Activated naive CD4-positive, alpha-beta T cell treated with Interleukin-2 at 50 U/mL for 16 hours (primary cell): Measurements from ENCODE around the gene TFAP2A.

Experiments used
- DNase-seq: peaks from one replicate; pipeline ENCODE4 v3.0.0-alpha.2; 2020

Gene TFAP2A

DNA sequence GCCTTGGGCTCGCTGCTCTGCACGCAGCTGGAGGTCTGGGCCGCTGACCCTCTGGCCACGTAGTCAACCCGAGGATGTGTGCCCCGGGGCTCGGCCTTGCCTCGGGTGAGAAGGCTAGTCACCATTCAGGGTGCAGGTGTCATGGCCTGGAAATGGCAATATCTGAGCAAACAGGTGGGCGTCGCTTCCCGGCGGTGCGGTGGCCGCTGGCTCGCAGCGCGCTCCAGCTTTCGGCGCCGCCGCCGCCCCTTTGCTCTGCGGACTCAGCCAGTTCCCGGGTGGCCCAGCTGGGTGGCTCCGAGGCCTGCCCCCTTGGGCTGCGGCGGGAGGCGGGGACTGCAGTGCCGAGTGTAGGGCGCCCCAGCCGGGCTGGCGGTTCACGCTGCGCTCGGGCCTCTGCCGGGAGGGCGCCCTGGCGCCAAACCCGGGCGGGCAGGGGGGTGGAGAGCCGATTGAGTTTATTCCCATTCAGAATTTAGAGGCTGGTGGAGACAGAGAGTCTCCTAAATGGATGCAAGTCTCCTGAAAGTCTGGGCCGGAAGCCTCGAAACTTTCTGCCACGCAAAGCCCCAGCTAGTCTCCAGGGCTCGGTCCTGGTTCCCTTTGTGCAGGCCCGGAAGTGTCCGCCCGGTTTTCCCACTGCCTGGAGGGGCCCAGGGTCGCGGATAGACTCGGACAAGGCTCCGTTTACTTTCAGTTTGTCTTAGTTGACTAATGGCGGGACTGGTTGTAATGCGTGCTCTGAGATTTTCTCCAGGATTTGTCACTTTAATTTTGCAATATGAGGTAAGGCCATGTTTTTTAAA is 11.3 kb upstream of the TFAP2A start:
- DNase-seq: no peak

DNA sequence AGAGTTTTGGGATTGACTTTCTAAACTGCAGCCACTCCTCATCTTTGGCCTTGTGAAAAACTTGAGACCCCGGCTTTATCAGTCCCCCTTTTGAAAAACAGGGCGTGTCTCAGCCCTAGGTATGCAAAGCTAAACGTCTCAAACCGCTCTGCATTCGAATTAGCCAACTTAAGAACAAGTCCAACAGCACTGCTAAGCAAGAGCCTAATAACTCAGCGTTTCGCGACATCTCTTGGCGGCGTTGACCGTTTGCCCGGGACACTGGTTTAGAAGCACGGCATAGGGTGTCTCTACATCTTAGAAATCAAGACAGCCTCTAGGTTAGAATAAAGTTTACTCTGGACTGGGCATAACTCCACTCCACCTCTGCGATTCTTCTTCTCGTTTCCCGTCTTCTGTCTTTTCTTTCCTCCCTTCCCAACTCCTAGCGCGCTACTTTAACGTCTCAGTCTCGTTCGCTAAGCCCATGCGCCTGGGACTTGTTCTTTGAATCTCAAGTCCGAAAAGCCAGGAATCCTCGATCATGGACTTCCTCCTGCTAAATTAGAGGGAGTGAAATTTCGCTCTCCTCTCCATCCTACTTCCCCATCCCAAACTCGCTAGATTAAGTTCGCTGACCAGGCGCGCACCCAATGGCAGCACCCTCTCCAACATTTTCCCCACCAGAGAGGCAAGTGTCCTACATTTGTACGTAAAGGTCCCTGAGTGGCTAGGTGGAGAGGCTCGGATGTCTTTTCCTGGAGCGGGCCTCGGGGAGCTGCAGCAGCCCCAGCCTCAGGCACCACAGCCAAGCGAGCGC is 10.5 kb upstream of the TFAP2A start:
- no peak for DNase-seq

DNA sequence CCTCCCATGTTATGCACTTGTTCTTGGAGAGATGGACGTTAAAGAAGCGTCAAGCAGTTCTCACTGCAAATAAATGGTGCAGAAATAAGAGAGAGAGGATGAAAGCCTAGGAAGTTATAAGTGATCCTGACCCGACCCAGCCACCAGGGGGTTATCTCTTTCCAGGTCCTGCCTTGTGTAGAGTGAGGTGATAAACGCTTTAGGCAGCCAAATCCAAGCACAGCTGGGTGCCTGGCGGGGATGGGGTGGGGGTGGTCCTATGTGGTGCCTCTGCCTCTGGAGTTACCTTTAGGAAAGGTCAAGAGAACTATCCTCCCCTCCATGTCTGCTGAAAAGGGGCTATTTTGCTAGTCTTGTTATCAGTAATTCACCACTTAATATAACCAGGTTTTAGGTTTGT is 9.2 kb upstream of the TFAP2A start:
- DNase-seq: no peak

DNA sequence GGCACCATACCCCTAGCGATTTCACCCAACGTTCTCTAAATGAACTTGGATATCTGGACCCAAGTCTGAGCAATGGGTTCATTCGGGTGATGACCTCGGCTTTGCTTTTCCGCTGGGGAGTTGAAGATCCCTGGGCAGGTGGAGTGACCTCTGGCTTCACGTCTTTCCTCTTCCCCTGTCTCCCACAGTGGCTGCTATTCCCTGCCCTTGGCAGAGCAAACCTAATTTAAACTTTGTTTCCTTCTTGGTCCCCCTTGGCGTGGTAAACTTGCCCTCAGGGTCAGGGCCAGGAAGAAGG is 7.8 kb upstream of the TFAP2A start:
- DNase-seq: no peak

DNA sequence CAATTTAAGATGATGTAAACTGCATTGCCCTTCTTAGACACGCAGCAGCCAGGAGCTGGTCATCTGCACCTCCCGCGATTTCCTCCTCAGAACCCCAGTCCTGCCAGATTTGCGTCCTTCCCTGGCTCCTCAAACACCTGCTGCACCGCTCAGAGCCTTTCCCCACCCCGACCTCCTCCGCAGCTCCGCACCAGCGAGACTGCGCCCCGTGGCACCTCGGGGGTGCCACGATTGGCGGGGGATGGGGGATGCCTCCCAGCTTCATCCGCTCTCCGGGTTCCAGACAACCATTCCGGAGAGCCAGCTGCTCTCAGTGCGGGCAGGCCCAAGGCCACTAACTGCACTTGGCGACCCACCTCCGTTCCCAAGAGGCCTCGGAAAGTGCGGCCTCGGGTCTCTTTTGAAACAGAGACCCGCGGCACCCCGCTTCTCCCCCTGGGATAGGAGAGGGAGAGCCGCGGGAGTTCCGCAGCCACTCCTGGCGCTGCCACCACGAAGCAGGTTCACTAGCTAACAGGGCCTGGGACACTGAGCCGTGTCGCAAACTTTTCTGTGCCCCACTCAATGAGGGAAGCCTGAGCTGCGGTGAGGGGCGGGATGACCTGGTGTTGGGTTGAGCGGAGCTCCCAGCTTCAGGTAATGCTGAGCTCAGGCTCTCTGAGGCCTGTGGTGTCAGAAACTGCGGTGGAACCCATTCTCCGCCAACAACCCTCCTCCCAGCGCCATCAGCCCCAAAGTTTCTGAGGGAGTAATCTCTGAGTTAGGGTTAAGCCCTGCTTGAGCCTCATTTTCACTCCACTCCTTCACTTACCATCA is 7.3 kb upstream of the TFAP2A start:
- DNase-seq: no peak

DNA sequence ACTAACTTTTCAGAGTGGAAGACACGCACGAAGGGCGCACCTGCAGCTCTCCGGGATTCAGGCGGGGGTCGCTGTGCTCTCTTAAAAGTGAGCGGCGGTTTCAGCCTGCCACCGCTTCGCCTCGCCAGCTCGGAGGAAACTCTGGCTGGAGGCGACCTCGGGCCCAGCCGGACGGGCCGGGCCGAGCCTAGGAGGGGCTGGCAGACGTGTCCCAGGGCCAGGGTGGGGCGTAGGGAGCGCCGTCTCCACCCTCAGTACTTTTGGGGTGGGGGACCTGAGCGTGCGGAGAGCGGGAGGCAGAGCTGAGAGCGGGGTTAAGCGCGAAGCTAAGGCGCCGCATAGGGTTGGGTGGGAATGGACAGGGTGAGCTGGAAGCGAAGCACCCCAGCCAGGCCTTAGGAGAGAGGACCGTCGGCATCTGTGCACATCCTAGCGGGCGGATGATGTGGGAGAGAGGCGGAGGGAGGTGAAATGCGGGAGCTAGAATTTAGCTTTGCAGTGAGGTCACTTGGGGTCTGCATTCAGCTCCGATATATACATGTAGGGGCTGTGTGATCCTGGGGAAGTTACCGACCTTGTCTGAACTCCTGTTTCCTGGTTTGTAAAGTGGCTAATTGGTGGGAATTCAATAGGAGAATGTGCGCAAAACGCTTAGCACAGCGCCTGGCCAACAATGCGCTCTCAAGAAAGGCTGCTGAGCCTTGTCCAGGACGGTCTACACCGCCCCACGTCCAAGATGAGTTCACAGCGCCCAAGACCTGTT is 6.5 kb upstream of the TFAP2A start:
- DNase-seq: no peak

DNA sequence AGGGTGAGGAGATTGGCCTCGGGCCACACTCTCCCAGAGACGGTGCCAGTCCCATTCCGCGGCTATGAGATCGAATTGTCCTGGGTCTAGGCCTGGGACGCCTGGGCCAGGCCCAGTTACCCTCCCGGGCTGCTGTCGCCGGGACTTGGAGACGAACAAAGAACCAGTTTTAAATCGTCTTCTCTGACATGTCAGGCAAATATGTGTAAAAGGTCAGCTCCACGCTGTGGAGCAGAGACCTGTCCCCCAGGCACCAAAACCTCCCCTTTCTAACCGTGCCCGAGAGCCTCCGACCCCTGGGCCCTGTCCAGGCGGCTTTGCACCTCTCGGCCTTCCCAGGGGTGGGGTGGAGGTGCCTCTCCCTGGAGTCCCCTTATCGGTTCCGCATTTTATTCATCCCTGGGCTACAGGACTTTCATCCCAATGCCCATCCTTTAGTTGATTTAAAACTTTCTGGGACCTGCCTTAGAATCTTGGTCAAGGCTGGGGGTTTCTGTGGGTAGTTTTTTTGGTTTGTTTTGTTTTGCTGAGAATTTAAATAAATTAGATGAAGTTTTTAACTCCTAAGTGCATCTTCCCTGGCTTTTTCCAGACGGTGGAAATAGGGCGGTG is 5.8 kb upstream of the TFAP2A start:
- DNase-seq: no peak

DNA sequence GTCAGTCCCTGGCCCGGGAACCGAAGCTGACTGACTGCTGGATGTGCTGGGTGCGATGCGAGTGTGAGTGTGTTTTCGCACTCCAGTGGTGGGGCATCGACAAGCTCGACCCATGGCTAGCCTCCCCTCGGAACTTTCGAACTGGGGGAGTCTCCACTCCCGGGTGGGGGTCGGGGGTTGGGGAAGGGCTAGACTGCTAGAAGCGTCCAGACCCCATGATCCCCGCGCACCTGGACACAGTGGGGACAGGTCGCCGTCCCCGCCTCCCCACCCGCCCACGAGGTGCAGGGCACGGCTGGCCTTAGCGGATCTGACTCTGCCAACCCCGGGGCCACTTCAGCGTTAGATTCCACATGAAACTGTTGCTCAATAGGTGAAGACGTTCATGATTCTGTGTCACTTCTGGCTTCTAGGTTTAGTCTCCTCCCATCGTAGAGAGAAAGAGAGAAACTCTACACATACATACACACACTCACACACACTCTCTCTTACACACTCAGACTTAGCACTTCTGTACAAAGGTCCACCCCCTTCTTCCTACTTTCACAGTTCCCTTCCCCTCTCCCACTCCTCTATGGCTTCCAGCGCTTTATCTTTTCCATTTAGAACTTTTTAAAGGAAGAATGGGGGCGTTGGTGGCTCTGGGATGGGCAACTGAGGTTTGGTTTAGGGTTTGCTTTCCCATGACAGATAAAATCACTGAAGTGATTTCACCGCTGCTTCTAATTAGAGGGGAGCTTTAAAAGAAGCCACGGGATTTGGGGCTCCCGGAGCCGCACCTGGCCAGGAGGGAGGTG is 5.1 kb upstream of the TFAP2A start:
- no peak for DNase-seq

DNA sequence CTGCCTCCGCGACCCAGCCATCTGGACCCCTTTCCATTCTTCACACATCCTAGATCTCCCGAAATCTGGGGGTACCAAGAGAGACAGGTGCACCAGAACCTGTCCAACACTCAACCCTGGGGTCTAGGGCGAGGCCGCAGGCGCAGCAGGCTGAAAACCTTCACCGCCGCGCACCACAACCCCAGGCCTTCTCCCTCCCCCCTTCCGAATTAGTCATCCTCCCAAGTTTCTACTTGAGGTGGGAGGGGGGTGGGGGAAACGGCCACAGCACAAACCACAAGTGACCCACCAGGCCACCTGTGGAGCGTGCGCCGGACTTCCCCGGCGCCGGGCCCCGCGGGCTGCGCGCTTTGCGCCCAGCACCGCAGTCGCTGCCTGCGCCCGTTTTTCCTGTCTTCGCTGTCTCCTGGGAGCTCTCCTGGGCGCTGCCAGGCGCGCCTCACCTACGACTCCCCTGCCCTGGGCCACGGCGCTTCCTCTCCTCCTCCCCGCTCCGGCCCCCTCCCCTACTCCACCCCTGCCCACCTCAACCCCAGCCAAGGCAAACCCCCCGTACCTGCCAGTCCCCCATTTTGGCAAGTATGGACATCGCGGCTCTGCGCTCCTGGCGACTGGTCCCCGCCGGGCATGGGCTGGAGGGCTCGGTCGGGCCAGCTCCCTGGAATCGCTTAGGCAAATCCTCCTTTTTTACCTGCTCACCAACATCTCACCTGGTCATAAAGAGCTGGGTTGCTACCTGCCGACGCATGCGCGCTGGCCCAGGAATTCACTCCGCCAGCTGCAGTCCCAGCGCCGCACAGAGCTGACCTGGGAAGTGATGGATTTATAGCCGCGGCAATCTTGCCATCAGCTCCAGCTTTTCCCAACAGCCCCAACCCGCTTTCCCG is 4.2 kb upstream of the TFAP2A start:
- DNase-seq: no peak

DNA sequence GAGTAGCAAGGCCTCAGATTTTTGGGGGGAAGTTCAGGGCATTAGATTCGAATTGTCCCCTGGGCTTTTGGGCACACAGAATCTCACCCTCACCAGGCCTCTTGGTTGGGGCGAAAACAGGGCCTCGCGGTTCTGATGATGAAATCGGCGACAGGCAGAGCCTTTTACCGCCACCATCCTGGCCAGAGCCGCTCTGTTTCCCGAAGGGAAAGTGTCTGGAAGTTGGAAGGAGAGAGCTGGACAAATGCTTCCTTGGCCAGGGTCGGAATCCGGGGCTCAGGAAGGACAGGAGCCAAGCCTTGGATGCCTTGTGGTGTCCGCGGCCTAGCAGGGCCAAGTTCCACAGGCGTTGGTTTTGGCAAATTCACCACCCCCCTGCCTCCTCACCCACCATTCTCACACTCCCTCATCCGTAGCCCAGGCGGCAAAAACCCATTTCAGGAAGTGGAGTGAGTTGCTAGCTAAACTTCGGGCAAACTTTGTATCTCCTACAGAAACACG is 3.5 kb upstream of the TFAP2A start:
- DNase-seq: no peak

DNA sequence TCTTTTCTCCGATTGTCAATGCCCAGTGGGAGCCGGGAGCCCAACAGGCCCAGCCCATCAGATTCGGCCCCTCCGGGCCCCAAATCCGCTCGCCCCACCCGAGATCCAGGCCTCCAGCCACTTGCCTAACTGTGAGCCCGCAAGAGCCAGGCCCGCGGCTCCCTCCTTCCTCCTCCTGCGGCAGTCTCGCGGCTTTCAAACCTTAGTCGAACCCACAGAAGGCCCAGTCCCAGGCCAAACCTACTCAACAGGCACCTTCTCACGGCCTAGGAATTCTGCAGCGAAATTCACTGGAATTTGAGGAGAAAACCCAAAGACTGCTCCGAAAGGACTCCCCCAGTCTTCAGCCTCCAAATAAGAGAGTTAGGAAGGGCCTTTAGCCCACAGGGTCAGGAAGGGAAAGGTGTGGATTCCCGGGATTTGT is 2.8 kb upstream of the TFAP2A start:
- DNase-seq: no peak

DNA sequence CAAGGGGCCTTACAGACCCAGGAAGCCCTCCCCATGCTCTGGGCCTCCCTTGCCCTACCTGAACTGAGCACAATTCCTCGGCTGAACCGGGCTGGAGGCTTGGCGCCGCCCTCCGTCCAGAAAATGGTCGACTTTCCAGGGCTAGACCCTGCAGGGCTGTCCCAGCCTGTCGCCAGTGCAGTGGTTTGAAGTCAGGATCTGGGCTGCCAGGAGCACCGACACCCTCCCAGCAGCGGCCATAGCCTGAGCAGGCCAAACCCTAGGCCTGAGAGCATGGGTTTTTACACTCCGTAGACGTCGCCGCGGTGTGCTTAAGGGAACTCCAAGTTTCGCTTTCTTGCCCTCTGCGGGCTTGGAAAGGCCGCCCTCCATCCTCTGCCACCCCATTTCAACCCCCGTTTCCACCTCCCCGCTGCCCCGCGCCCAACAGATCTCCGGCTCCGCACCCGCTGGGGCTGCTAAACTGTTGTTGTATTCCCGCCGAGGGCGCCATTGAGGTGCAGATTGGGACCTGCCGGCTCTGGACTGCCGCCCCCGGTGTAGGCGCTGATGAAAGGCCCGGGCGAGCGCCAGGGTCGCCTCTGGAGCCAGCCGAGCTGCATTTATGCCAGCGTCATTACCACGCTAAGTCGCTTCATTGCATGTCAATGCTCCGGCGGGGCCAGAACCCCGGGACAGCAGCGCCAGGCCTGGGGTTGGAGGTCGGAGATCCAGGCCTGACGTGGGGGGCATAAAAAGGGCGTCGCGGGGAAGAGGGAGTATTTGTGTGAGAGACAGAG is 2.2 kb upstream of the TFAP2A start:
- no peak for DNase-seq

DNA sequence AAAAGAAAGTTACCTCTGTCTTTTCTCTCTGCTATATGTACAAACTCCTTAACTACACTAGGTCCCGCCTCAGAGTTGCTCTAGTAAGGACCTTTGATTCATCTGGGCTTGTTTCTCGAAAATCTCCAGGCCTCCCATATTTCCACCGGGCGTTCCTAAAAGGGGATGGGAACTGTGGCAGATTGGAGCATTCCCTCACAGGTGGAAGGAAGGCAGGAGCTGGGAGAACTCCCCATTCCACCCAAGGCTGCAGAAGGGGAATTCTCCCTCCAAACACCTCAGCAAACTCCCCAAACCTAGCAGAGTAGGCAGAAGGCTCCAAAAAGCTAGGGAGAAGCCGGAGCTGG is 1.6 kb upstream of the TFAP2A start:
- no peak for DNase-seq

DNA sequence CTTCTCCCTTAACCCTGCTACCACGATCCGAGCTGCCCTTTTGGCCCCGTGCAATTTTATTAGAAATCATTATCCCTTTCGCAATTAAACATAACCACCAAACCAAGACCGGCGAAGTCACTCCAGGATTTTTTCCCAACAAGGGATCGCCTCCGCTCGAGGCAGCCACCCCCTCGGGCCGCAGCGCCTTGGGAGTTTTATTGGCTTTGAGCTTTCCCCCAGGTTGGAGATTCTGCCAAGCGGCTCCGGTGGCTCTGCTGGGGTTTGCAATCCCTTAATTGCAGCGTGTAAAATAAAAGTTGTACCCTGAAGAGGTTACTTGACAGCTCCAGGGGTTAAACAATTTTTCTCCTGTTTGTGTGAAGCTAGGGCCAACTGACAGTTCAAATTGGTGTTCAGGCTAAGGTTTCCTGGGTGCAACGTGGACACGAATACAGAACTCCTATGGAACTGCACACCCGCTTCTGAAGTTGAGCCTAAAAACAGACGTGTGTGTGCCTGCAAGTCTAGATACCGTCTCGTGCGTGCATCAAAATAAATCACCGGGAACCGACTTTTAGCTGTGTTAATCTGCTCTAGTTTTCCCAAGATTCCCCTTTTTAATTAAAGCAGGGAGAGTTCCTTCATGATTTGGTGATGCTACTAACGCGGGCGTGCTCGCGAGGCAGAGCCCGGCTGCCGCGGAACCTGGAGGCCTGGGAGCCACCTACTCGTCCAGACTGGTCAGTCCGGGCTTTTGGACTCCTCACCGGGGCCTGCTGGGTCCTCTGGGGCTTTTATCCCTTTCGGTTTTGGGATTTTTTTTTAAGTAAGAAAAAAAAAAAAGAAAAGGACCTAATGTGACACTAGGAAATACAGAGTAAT is 975 bp upstream of the TFAP2A start:
- no peak for DNase-seq

DNA sequence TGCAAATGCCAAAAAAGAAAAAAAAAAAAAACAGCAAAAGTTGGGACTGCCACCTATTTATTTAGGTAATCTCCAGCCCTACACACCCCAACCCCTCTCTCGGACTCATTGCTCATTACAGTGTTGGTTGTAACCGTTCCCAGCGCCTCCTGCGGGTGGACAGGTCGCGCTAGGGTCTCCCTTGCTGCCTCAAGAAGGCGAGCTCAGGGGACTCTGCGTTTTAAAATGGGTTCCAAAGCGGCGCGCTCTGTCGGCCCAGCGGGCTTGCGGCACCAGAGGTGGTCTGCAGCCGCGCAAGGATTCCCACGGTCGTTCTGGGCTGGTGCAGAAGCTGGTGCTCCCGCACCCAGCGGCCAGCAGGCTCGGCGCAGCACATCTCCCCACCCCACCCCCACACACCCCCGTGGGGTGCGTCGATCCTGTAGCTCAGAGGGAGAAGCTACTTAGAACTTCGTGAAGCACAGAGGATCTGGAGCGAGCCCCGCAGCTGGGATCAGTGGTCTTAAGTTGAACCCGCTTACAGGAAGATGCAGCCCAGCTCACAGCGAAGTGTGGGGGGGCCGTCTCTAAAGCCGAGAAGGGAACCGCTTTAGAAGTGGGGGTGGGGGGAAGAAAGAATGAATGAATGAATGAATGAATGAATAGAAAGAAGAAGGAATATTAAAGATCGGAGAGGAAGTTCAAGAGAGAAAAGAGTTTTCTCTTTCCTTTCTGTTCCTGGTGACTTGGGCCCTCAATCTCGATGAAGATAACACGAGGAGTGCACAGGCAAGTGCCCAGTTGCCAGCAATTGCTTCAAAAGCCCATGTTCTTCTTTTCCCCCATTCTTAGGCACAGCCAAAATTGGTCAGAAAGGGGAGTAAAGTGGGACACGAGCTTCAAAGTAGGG is 780 bp downstream of the TFAP2A start:
- no peak for DNase-seq

DNA sequence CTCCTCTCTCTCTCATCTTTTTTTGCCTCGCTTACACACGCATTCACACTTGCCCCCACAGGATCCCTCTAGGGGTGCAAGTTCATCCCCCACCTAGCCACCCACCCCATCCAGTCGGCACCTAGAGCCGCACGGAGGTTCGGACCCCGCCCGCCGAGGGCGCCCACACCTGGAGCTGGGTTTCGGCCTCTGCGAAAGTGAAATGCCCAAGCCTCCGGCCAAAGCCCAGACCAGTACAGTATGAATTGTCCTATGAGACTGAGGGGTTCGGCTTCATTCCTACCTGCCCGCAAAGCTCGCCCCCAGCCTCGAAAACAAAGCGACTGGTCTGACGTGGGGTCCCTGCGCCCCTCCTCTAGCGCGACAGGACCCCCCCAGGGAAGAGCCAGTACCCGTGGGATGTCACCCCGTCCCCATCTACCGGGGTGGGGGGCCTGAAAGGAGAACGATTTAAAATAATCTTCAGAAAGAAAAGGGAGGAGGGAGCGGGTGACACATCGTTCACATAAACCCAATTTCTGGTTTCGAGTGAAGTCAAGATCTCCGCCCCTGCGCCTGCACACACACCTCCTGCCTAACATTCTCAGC is 1.5 kb downstream of the TFAP2A start:
- DNase-seq: no peak
